NCI-H2081 treated with DMSO at 0.1 percent for 48 hours (cell line): Measurements from ENCODE around the gene IGFALS.
A peak's percentile ranks its signal among the peaks of the same experiment; 100 is the strongest.

Source experiments
- DNase-seq: peaks from one replicate; lab custom pipeline; 2025; lab: John Stamatoyannopoulos, UW

The IGFALS gene

DNA sequence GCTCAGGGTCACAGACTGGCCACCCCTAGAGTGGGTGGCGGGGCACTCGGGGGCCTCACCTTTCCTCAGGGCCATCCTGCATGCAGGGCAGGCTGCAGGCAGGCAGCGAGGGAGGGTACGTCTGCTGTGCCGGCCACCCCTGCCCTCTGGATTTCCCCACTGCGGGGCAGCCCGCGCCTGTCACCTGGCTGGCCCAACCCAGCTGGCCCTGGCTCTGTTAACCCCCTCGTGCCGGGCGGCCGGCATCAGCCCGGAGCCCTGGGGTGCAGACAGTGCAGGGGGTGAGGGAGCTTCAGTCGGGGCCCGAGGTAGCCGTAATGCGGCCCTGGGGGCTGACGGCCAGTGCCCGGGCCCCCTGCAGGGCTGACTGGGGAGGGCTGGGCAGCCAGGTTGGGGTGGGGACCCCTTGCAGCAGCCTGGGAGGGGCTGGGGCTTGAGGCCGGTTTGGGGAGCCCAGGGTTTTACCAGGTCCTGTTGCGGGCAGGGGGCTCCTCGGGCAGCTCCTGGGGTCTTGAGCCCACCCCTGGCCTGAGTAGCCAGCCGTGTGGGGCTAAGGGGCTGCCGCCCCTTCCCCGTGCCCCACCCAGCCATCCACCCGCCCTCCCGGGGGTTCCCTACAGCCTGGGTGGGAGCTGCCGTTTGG lies at the start of gene IGFALS:
TSS of gene IGFALS (minus strand) at position 128 of the 643 bp plus-strand sequence. CDS start at position 75, 53 bp downstream.
- DNase-seq, result no peak

DNA sequence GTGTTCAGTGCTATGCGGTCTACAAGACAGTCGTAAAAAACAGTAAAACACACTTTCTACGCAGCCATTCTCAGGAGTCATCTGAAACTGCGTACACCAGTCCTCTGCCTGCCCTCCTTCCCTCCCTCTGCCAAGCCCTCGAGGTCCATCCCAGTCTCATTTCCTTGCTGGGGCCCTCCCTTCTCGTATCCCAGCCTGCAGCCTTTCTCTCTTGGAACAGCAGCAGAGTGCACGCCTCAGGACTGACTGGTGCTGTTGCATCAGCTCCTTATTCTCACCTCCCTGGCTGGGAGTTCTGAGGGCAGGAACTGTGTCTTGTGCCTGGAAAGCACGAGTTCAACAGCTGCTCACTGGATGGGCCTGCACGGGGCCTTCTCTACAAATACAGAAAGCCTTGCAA lies 46.0 kb upstream of the IGFALS start:
- DNase-seq, result no peak

DNA sequence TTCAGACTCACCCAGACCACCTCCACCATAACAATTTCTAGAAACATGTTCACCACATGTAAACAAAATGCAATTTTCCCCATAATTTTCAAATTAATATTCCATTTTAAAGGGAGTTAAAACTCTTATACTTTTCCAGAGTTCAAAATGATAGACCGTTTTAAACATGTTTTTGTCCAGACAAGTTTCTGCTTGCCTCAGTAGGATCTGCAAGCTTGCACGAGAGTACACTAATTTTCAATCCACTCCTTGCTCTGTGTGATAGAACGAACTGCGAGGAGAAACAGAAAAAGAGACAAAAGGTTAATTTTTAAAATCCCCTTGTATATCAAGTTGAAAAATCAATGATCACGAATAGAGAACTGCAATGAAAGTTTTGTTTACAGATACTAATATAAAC lies 40.6 kb upstream of the IGFALS start:
- DNase-seq, result no peak

DNA sequence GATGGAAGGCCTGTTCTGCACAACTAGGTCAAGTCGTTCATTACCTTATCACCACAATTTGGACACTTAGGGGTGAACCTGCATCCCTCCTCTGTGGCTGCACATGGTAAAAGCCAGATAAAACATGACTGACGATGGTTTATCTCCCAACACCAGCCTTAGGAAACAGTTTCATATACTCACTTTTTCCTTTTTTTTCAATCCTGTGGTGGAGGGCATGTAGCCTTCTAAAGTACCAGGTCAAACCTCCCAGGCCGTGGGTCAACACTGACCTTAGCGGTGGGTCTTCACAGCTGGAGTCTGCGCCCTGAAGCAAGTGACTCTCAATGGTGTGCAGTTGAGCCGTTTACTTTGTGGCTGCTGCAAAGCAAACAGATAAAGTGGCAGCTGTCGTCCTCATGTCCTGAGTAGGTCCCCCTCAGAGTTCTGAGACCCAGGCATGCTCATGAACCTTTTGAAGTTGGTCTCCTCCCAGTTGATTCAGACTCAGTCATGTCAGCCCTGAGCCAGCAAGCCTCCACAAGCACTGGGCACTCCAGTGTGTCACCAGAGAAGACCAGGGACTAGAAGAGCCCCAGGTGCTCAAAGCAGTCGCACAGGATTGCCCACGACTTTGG lies 39.4 kb upstream of the IGFALS start:
- DNase-seq, result no peak

DNA sequence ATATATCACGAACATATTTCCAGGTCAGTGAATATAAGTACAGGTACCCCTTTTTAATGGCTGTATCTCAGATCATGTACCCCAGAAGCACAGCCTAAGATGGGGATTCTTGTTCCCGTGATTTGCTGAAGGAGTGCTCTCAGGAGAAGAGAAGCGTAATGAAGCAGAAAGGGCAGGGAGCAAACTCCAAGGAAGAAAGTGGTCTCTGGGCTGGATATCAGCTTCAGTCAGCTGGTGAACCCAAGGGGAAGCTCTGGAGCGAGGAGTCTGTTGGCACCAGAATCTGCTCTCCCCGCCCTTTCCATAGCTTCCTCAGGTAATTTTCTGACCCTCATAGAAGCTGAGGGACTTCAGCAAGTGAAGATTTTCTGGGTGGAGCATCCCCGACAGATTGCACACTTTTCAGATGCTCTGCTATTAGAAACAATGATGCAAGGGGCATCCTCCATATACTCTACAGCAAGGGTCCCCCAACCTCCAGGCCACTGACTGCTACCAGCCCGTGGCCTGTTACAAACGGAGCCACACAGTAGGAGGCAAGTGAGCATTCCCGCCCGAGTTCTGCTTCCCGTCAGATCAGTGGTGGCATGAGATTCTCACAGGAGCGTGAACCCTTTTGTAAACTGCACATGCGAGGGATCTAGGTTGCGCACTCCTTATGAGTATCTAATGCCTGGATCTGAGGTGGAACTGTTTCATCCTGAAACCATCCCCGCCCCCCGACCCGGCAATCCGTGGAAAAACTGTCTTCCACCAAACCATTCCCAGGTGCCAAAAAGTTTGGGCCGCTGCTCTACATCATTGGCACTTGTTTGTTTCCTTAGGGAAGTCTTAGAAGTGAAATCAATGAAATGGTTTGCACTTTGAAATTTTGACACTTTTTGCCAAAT lies 37.9 kb upstream of the IGFALS start:
- DNase-seq, result no peak

DNA sequence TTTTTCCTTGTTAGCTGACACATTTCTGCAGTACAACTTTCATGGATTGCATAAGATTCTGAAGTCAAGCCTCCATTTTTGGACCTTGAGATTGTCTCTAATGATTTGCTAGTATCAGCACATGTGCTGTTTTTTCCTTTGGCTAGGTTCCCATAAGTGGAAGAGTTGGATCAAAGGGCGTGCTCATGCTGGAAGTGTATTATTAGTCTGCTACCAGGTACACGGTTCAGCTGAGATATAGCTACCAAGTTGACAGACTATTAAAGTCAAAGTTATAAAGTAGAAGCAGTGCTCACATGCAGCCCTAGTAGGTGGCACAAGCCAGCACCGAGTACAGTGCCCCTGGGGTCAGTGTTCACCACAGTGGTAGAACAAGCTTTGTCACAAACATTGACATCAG lies 36.7 kb upstream of the IGFALS start:
- no peak for DNase-seq

DNA sequence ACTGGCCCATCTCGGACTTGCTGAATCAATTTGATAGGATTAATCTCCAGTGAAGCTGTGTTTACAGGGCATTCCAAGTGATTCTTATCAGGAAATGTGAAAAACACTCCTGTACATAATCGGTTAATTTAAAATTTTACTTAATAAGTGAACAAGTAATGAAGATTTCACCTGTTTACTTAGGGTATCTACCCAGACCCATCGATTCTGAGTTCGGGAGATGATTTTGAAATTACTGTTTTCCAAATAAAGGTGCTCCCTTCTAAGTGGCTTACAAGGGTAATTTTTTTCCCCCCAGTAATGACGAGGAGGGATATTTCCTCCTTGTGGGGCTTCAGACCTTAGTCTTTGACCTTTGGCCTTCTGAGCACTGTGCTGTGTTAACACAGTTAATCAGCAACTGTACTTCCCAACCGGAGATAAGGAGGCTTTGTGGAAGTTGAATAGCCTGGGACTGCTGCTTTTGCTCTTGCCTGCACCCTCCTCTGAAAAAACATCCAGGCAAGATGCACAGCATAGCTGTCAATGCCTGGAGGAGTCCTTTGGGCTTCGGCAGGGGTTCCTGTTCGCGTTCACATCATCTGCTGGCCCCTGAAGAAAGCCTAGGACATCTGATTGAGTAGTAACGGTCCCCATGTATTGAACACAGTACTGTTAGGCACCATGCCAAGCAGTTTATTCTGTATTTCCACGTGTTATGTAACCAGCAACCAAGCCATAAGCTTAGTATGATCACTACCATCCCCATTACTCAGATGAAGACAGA lies 35.3 kb upstream of the IGFALS start:
- no peak for DNase-seq

DNA sequence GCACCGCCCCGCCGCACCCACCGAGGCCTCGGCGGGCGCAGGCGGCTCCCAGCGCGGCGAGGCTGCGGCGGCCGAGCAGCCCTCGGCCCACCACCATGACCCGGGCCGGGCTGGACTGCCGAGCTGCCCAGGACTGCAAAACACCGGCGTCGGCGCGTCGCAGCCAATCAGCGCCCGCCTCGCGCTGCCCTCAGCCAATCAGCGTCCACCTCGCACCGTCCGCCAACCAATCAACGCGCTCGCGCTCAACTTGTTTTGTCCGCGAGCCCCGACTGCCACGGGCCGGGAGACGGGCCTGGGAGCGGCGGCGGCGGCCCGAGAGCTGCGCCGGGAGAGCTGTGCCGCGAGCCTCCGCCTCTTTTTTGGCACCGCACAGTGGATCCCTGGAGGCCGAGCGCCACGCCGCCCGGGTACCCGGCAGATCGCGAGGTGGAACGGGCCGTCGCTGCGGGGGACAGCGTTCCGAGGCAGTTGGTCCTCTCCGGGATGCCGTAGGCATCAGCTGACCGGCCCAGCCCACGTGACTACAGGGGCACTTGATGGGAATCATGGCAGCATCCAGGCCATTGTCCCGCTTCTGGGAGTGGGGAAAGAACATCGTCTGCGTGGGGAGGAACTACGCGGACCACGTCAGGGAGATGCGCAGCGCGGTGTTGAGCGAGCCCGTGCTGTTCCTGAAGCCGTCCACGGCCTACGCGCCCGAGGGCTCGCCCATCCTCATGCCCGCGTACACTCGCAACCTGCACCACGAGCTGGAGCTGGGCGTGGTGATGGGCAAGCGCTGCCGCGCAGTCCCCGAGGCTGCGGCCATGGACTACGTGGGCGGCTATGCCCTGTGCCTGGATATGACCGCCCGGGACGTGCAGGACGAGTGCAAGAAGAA lies 33.4 kb upstream of the IGFALS start, which contains the start of the genes FAHD1 and HAGH:
TSS of gene FAHD1 (plus strand) at position 516 of the 883 bp plus-strand sequence. CDS start at position 549, 33 bp downstream.
TSS of gene HAGH (minus strand) at position 135 of the 883 bp plus-strand sequence. CDS start at position 97, 38 bp downstream.
- peak; percentile 64 for DNase-seq

DNA sequence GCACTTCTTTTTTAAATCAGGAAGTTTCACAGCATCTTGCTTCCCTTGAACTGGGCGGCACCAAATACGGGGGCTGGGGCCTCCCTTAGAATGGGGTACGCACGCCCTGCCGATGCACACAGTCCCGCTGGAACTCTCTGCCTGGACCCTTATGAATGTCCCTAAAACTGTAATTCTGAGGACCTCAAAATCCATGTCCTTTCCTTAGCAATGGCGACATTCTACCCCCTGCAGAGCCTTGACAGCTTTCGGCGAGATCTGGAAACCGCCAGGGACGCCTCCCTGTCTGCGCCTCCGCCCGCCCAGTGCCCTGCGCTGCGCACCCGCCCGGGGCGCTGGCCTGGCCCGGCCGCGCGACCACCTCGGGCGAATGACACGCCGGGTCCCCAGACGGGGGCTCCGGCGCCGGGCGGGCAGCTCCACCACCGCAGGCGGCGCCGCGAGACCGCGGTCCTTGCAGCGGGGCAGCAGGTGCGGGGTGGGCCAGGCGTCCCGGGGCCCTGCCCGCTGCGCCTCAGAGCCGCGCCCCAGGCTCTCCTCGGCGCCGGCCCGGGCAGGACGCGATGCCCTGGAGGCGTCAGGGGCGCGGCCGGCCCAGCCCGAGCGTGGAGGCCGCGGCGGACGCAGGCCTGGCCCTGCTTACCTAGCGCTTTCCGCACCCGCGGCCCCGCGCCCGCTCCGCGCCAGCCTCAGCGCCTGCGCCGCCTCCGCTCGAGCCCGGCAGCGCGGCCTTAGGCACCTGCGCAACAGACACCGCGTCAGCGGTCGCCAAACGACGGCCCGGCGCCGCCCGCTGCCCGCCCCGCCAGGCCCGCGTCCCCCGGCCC lies 32.6 kb upstream of the IGFALS start:
- no peak for DNase-seq

DNA sequence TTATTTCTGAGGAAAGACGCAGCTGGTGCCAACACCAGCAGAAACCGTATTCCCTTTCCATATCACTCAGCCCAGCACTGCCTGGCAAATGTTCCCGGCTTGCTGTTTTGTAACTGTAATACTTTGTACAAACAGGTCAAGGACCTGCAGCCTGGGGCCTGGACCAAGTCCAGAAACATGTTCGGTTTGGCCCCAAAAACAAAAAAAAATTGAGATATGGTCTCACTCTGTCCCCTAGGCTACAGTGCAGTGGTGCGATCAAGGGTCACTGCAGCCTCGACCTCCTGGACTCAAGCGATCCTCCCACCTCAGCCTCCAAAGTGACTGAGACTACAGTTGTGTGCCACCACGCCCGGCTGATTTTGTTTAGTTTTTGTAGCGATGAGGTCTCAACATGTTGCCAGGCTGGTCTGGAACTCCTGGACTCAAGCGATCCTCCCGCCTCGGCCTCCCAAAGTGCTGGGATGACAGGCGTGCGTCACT lies 31.9 kb upstream of the IGFALS start:
- DNase-seq, result no peak

DNA sequence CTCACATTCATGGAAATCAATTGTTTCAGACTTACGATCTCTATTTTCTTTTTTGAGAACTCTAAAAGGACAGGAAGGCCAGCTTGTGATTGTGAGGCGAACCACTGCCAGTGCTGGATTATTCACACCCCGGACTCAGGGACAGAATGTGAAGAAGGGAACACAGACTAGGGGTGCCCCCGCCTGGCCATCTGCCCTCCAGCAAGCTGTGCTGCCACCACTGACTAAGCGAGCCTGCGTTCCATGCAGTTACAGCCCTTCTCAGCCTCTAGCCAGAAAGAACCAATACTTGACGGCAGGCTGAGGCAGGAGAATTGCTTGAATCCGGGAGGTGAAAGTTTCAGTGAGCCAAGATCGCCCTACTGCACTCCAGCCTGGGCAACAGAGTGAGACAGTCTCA lies 30.3 kb upstream of the IGFALS start:
- DNase-seq, result no peak

DNA sequence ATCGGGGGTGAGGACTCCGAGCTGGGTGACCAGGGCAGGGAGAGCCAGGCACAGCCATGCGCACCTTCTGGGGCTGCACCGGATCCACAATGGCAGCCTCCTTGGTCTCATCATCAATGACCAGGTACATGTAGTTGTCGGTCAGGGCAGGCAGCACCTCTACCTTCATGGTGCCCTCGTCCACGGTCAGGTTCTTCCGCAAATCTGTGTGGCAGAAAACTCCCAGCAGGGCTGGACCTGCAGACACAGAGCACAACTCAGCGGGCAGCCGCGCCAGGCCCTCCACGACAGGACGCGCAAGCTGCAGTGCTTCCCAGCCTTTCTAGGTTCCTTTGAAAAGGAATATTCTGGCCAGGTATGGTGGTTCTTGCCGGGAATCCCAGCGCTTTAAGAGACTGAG lies 29.3 kb upstream of the IGFALS start:
- no peak for DNase-seq

DNA sequence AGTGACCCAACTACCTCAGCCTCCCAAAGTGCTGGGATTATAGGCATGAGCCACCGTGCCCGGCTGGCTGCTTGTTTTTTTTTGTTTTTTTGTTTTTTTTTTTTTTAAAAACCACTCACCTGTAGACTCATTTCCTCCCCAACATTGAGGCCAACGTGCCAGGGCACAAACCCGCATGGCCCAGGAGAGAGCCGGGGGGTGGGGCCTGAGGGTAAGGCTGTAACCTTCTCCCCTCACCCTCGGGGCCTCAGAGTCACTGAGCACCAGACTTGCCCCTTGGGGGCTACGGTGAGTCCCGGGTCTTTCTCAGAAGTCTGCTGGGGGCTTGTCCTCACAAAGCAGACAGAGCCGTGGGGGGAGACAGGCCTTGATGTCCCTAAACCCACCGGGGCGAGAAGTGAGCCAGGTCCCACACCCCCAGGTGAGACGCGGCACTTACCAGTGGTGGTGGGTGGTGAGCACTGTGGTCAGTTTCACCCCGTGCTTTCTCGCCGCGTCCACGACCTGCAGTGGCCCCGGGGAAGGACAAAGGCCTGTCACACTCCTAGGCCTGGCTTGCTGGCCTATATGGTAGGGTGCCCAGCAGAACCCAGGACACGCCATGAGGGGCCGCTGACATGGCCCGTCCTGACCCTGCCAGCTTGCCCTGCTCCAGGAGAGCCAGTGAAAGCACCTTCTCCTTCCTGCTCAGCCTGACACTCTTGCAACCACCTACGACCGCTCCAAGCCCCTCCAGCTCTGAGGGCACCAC lies 28.5 kb upstream of the IGFALS start:
- no peak for DNase-seq

DNA sequence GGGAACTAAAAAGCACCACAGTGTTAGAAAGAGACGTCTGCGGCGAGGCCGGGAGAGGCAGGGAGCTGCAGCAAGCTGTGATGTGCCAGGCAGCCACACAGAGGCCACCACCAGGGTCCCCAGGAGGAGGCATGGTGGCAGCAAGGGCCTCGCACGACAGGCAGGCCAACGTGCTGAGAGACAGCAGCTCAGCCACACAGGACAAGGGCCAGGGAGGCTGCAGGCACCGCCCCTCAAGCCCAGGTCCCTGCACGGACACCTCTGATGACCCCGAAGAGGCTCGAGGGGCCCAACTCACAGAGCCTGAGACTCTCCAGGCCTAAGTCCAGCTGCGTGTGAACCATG lies 27.4 kb upstream of the IGFALS start:
- DNase-seq, result no peak

DNA sequence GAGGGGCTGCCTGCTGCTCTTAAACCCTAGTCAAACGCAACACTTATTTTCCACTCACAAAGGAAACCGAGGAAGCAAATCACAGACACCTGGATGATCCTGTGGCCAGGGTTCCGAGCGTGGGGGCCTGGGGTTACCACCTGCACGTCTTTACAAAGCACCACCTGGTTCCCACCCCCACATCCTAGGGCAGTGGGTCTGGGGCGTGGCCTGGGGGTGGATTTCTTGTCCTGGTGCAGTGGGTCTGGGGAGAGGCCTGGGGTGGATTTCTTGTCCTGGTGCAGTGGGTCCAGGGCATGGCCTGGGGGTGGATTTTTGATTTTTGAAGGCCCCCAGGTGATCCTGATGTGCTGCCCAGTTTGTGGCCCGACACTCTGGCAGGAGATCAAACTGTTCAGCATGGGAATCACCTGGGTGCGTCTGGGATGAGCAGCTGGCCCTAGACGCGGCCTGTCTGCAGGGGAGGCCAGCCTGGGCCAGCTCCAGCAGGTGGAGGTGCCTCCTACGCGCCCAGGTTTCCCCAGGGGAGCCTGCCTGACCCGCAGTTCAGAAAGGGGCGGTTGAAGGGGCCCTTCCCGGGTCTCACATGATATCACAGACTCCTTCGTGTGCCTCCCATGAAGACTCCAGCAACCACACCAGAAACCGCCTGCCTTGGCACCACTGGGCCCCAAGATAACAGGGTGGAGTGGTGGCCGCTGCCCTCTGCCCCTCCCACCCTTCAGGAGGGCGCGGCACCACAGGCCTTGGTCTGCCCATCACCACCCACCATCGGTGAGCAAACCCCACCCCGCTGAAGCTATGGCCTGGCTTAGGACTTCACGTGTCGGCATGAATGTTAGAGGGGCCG lies 26.8 kb upstream of the IGFALS start:
- DNase-seq, result no peak

DNA sequence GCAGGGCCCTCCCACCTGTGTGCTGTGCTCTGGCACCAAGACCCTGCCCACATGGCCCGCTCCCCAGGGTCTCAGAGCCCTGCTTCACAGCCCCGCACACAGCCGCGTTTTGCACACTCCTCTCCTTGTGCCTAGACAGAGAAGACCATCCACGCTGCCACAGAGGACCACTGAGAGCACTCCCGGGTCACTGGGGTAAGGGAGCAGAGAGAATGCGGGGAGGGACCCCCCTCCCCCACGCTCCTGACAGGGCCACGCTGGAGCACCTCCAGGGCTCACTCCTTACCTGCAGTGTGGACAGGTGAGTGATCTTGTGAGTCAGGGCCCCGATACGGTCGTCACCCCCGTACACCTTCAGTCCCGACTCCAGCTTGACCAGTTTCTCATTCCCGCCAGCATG lies 26.1 kb upstream of the IGFALS start:
- DNase-seq, result no peak

DNA sequence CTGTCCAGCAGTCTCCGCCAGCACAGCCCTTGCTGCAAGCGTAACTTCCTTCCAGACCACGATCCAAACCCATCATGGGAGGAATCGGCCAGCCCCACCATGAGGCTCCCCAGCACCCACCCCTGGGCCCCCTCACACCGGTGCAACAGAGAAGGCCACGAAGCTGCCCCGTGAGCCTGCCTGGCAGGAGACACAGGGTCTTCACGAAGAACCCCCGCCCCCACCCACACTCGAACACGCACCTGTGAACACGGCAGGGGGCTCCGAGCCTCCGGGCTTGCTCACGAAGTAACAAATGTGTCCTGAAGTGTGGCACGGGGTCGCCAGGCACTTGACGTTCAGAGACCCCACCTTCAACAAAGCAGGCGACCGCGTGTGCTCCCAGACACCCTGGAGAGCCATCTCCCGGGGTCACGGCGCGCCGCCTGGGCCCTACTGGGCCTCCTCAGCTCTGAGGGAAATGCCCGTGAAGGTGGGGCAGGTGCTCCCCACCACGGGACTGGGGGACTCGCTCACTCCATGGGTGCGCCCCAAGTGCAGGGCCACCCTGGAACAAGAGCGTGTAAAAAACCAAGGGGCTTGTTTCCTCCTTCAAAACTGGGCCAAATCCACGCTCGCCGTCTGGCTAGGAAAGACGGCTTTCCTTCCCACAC lies 25.5 kb upstream of the IGFALS start:
- DNase-seq, result no peak
